ENCODE results near the gene LAMC1. TPM values are rescaled to one million over a fixed set of nuclear protein-coding genes. Genes with fewer than 3 reads are reported as not detected.

Gene LAMC1
- total RNA-seq, 4 donors from 2014 or later: 58.3 to 124 (median 77.6) TPM

GRCh38 chr1:183124259-183124658, 101.0 kb downstream of the LAMC1 start:
- DNase-seq (ENCODE audit: low spot score in 2 of 2): no peak
- WGBS: 63% methylated on average over 2 of the region's 2 CpGs
- Histone ChIP-seq H3K4me3 (no peak overlapping the region), H3K36me3 (peaks cover 77% of the 10 kb centered on the region), H3K4me1 (no peaks in the 10 kb centered on the region), H3K27me3 (no peaks in the 10 kb centered on the region), H3K9me3 (no peaks in the 10 kb centered on the region), H3K27ac (no peak overlapping the region)
- no peak for TF ChIP-seq EP300 (IDR thresholded peaks at IDR 0.05)
- TF ChIP-seq POLR2A (IDR thresholded peaks at IDR 0.05): no peak
- TF ChIP-seq CTCF (IDR thresholded peaks at IDR 0.05): no peak
- TF ChIP-seq POLR2AphosphoS5 (IDR thresholded peaks at IDR 0.05): no peak

DNA sequence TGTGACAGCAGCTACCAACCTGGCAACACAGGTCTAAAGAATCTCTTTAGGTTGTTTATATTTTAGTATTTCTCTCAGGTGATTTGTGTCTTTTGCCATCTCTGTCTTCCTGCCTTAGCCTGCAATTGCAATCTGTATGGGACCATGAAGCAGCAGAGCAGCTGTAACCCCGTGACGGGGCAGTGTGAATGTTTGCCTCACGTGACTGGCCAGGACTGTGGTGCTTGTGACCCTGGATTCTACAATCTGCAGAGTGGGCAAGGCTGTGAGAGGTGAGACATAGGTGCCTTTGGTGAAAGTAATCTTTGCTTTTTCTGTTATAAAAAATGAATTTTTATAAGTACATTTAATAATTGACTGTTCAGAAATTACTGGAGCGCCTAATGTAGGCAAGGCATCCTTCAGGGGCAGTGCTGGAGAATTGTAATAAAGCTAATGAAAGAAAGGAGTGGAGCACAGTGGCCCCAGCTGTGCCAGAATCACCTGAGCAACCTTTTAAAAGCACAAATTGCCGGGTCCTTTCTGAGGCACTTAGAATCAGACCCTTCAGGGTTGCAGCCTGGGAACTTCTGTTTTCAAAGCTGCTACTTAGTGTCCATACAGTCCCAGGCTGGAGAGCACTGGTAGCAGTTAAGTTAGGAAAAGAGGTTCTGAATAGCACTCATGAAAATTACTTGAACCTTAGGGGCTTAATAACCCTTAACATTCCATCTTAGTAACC, 102.2 kb downstream of the LAMC1 start:
- DNase-seq (ENCODE audit: low spot score in 2 of 2): no peak
- no peaks in the 10 kb centered on the region for H3K4me1 ChIP-seq
- no peaks in the 10 kb centered on the region for H3K9me3 ChIP-seq
- H3K36me3 ChIP-seq: peaks cover 80% of the 10 kb centered on the region
- no peak for TF ChIP-seq POLR2A (IDR thresholded peaks at IDR 0.05)
- no peak for TF ChIP-seq POLR2AphosphoS5 (IDR thresholded peaks at IDR 0.05)
- TF ChIP-seq EP300 (IDR thresholded peaks at IDR 0.05): no peak
- no peak for TF ChIP-seq CTCF (IDR thresholded peaks at IDR 0.05)
- peak overlapping the region; percentile 43 for H3K27ac ChIP-seq
- no peaks in the 10 kb centered on the region for H3K27me3 ChIP-seq
- no peak overlapping the region for H3K4me3 ChIP-seq
- WGBS: 92% methylated on average over 5 of the region's 5 CpGs

- no peak for DNase-seq (ENCODE audit: low spot score in 2 of 2)
- H3K27ac ChIP-seq: peak overlapping the region; percentile 43
- TF ChIP-seq POLR2A (IDR thresholded peaks at IDR 0.05) (no peak), EP300 (IDR thresholded peaks at IDR 0.05) (no peak), POLR2AphosphoS5 (IDR thresholded peaks at IDR 0.05) (no peak), CTCF (IDR thresholded peaks at IDR 0.05) (no peak)
- WGBS: 94% methylated on average over 5 of the region's 5 CpGs
- H3K27me3 ChIP-seq: no peaks in the 10 kb centered on the region
- no peak overlapping the region for H3K4me3 ChIP-seq
- H3K36me3 ChIP-seq: peaks cover 78% of the 10 kb centered on the region
- no peaks in the 10 kb centered on the region for H3K9me3 ChIP-seq
- no peaks in the 10 kb centered on the region for H3K4me1 ChIP-seq
These were observed 102.8 kb downstream of the LAMC1 start for GRCh38 chr1:183126000-183126366.

DNA sequence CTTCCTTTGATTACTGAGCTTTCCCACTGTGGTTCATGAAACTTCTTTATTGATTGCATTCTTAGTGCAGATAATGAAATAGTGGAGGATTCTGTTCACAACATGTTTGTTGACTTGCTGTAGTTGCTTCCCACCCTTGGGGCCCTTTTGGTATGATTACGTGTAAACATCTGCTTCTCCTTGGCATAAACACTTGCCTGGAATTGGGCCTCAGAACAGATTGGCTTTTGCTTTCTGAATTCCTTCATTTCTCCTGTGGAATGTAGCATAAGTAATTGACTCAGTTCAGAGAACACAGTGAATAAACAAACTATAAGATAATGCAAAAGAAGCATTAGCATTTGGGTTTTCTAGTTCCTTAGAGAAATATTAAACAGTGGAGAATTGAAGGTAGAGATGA, 103.3 kb downstream of the LAMC1 start:
- no peak overlapping the region for H3K27ac ChIP-seq
- DNase-seq (ENCODE audit: low spot score in 2 of 2): no peak

More for the DNA sequence above, 103.3 kb downstream of the LAMC1 start:
- 38% methylated on average over 1 of the region's 1 CpG for WGBS
- Histone ChIP-seq H3K9me3 (no peaks in the 10 kb centered on the region), H3K36me3 (peaks cover 78% of the 10 kb centered on the region), H3K27me3 (no peaks in the 10 kb centered on the region), H3K4me1 (no peaks in the 10 kb centered on the region), H3K4me3 (no peak overlapping the region)
- TF ChIP-seq CTCF (IDR thresholded peaks at IDR 0.05): no peak
- TF ChIP-seq EP300 (IDR thresholded peaks at IDR 0.05): no peak
- peak in 1 of 3 donors; percentile 17 for TF ChIP-seq POLR2AphosphoS5 (IDR thresholded peaks at IDR 0.05)
- no peak for TF ChIP-seq POLR2A (IDR thresholded peaks at IDR 0.05)
